PC-3 (cell line): ENCODE data around the gene SH2D3C. TPM values are rescaled to one million over a fixed set of nuclear protein-coding genes. Genes with fewer than 3 reads are reported as not detected.

ENCODE experiments used
- ATAC-seq: fragments of 200-7000 bp; cut with Tn5 transposase; 2 replicates; pipeline ENCODE4 v1.9.1; 2020; ENCODE audit warnings: mild to moderate bottlenecking, moderate library complexity
- BruUV-seq: library from RNA; stranded (reverse); fragments of 400-500 nt; replicated peaks from 2 replicates; lab custom pipeline; 2021; lab: Mats Ljungman, UMichigan
- CTCF ChIA-PET: fragments of 300-600 bp; sonication (Branson Sonifier 250); formaldehyde crosslinking; loops from one replicate; lab custom pipeline; 2022; ENCODE audit warnings: antibody characterized with exemption; lab: Charles Lee
- POLR2A ChIA-PET: fragments of 300-600 bp; sonication (Branson Sonifier 250); formaldehyde crosslinking; loops from one replicate; lab custom pipeline; 2022; ENCODE audit warnings: antibody characterized with exemption; ENCODE audit not compliant: unreplicated experiment; lab: Charles Lee
- DNase-seq: peaks from one replicate; pipeline ENCODE4 v3.0.0-alpha.2; 2015
- H2AFZ ChIP-seq: fragments of 300-600 bp; sonication (generic); 2 replicates; pipeline ENCODE4 v1.6.0; 2016; ENCODE audit warnings: antibody characterized with exemption, low read length
- H3F3A ChIP-seq: fragments of 300-600 bp; sonication (generic); one replicate; pipeline ENCODE4 v1.6.0; 2017; ENCODE audit warnings: antibody characterized with exemption, low read length, control low read depth, mild to moderate bottlenecking; ENCODE audit not compliant: unreplicated experiment
- H3K27ac ChIP-seq: fragments of 300-600 bp; sonication (generic); 2 replicates; pipeline ENCODE4 v1.5.1; 2016; ENCODE audit warnings: mild to moderate bottlenecking, low read length
- H3K27me3 ChIP-seq: fragments of 300-600 bp; sonication (generic); 2 replicates; pipeline ENCODE4 v1.6.1; 2016; ENCODE audit warnings: low read length, mixed read lengths
- H3K36me3 ChIP-seq: fragments of 300-600 bp; sonication (generic); 2 replicates; pipeline ENCODE4 v1.6.1; 2016; ENCODE audit warnings: low read depth, mixed run types, low read length, mixed read lengths
- H3K4me1 ChIP-seq: fragments of 300-600 bp; sonication (generic); 2 replicates; pipeline ENCODE4 v1.5.1; 2016; ENCODE audit warnings: low read length; ENCODE audit not compliant: insufficient read depth
- H3K4me2 ChIP-seq: fragments of 300-600 bp; sonication (generic); 2 replicates; pipeline ENCODE4 v1.6.0; 2016; ENCODE audit warnings: low read length
- H3K4me3 ChIP-seq: fragments of 300-600 bp; sonication (generic); 2 replicates; pipeline ENCODE4 v1.5.1; 2016; ENCODE audit warnings: mild to moderate bottlenecking, low read length, mixed read lengths
- H3K79me2 ChIP-seq: fragments of 300-600 bp; sonication (generic); 2 replicates; pipeline ENCODE4 v1.6.1; 2017; ENCODE audit warnings: low read length, mixed read lengths
- H3K9ac ChIP-seq: fragments of 300-600 bp; sonication (generic); 2 replicates; pipeline ENCODE4 v1.6.0; 2016; ENCODE audit warnings: mild to moderate bottlenecking, low read length
- H3K9me2 ChIP-seq: fragments of 300-600 bp; sonication (generic); replicated peaks from 2 replicates; pipeline ENCODE4 v1.6.1; 2016; ENCODE audit warnings: mixed run types, low read length, mixed read lengths
- H3K9me3 ChIP-seq: fragments of 300-600 bp; sonication (generic); 2 replicates; pipeline ENCODE4 v1.6.1; 2016; ENCODE audit warnings: low read length, mixed read lengths
- H4K20me1 ChIP-seq: fragments of 300-600 bp; sonication (generic); 2 replicates; pipeline ENCODE4 v1.6.1; 2016; ENCODE audit warnings: low read length, mixed read lengths
- EZH2 ChIP-seq: fragments of 300-600 bp; sonication (generic); IDR thresholded peaks from one replicate; pipeline ENCODE4 v1.6.1; 2017; ENCODE audit warnings: antibody characterized with exemption, mild to moderate bottlenecking, low read length; ENCODE audit not compliant: unreplicated experiment
- EZH2phosphoT487 ChIP-seq: fragments of 300-600 bp; sonication (generic); IDR thresholded peaks from 2 replicates; pipeline ENCODE4 v1.6.1; 2018; ENCODE audit warnings: mild to moderate bottlenecking, antibody characterized with exemption, low read length, borderline replicate concordance
- intact Hi-C: fragments of 100-400 bp; cut with micrococcal nuclease; formaldehyde crosslinking; loops from 2 replicates; pipeline ENCODE4 v1.9.0; 2023
- total RNA-seq: library from RNA; depleted of rRNA; stranded (reverse); fragments of >200 nt; gene quantifications from 2 replicates; pipeline ENCODE4 v1.2.3, GENCODE V29; 2014
- TF ChIP-seq, protein P1 (sequence below): fragments of 300-600 bp; sonication (generic); conservative IDR thresholded peaks from 2 replicates; pipeline ENCODE4 v1.5.1; 2017; ENCODE audit warnings: antibody characterized with exemption, low read depth, mild to moderate bottlenecking, low read length

The SH2D3C gene
- total RNA-seq, 1 experiment from 2014 or later, result 0.26 TPM

DNA sequence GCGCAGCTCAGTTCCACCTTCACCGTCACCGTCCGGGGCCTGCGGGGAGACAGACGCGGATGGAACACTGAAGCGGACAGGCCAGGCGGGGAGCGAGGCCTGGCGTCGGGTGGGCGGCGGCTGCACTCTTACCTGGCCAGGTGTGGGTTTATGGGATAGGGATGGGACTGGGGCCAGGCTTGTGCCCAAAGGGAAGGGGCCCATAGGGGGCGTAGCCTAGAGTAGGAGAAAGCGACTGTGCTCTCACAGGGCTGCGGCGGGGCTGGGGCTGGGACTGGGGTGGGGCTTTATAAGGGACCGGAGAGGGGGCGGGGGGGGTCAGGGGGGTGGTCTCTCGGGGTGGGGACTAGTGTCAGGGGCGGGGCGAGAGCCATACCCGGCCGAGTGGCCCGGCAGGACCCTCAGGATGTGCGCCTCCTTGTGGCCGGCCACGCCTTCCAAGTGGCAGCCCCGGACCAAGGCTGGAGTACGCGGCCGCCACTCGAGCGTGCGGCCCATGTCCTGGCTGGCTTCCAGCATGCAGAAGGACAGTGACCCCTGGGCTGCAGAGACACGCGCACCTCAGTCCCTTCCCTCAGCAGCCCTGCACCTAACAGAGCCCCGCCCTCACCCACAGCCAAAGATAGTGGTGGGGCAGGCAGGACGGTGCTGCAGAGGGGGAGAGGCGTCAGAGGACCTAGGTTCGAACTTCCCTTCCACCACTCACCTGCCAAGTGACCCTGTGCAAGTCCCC is 47.0 kb upstream of the SH2D3C start:
- Histone ChIP-seq H3K9ac (no peak overlapping the region), H3K79me2 (no peaks in the 10 kb centered on the region), H3K27me3 (no peaks in the 10 kb centered on the region), H2AFZ (no peak overlapping the region), H3K4me3 (no peak overlapping the region), H3K9me3 (no peaks in the 10 kb centered on the region), H3F3A (no peaks in the 10 kb centered on the region), H4K20me1 (no peaks in the 10 kb centered on the region), H3K27ac (no peak overlapping the region), H3K4me2 (no peak overlapping the region), H3K9me2 (no peaks in the 10 kb centered on the region), H3K36me3 (no peaks in the 10 kb centered on the region), H3K4me1 (0 out of 2 replicates have a peak, but pooled peaks cover 3% of the 10 kb centered on the region)
- ChIA-PET POLR2A (no interaction called here), CTCF (no interaction called here)
- DNase-seq, result no peak
- no TSS peak for BruUV-seq
- ATAC-seq, result peak; percentile 27; the same call in 1 of the 2 replicates
- intact Hi-C loops, result no loop called here
- TF ChIP-seq, protein P1, sequence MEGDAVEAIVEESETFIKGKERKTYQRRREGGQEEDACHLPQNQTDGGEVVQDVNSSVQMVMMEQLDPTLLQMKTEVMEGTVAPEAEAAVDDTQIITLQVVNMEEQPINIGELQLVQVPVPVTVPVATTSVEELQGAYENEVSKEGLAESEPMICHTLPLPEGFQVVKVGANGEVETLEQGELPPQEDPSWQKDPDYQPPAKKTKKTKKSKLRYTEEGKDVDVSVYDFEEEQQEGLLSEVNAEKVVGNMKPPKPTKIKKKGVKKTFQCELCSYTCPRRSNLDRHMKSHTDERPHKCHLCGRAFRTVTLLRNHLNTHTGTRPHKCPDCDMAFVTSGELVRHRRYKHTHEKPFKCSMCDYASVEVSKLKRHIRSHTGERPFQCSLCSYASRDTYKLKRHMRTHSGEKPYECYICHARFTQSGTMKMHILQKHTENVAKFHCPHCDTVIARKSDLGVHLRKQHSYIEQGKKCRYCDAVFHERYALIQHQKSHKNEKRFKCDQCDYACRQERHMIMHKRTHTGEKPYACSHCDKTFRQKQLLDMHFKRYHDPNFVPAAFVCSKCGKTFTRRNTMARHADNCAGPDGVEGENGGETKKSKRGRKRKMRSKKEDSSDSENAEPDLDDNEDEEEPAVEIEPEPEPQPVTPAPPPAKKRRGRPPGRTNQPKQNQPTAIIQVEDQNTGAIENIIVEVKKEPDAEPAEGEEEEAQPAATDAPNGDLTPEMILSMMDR, result peak; percentile 37; the same call in 1 of the 2 replicates
- TF ChIP-seq EZH2phosphoT487, result no peak

DNA sequence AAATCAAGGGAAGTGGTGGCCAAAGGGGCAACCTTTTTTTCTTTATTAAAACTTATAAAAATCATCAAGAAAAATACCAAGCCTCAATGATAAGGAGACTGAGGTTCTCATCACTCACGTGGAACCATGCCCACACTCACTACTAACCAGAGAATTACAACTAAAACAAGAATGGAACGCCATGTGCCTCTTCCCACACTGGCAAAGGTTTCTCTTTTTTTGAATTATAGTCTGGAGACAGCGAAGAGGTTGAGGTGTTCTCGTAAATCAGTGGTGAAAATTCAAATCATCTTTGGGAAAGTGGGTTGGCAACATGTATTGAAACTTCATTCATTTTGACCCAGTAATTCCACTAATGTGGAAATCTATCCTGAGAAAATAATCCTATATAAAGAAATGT is 43.6 kb upstream of the SH2D3C start:
- TF ChIP-seq EZH2, result no peak
- TF ChIP-seq, protein P1, result no peak
- TF ChIP-seq EZH2phosphoT487, result no peak
- BruUV-seq, result no TSS peak
- no peaks in the 10 kb centered on the region for H3K4me1 ChIP-seq
- no peaks in the 10 kb centered on the region for H3K9me3 ChIP-seq
- ChIA-PET CTCF (no interaction called here), POLR2A (no interaction called here)
- no peaks in the 10 kb centered on the region for H3K36me3 ChIP-seq
- H3K4me2 ChIP-seq, result no peak overlapping the region
- ATAC-seq (no peak), DNase-seq (no peak)
- H3K4me3 ChIP-seq, result no peak overlapping the region
- H3K9me2 ChIP-seq, result no peaks in the 10 kb centered on the region
- no peaks in the 10 kb centered on the region for H3K79me2 ChIP-seq
- no peak overlapping the region for H3K27ac ChIP-seq
- intact Hi-C loops, result no loop called here
- H3K9ac ChIP-seq, result no peak overlapping the region
- no peaks in the 10 kb centered on the region for H3F3A ChIP-seq
- H4K20me1 ChIP-seq, result no peaks in the 10 kb centered on the region
- no peak overlapping the region for H2AFZ ChIP-seq
- H3K27me3 ChIP-seq, result no peaks in the 10 kb centered on the region

DNA sequence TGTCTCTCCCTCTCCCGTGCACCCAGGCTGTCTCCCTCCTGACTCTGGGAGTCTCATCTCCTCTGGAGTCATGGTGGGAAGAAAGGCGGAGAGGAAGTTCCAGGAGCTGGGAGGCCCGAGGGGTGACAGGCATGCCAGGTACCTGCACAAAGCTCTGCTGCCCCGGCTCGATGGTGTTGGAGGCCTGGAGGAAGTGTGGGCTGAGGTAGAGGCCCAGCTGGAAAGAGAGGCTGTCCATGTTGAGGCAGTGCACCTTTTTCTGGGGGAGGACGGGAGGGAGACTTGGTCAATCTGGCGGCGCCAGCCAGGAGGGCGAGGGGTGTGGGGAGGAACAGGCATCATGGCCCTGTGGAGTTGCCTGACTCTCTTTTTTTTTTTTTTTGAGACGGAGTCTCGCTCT is 40.1 kb upstream of the SH2D3C start:
- intact Hi-C loops, result no loop called here
- no peaks in the 10 kb centered on the region for H3F3A ChIP-seq
- no peaks in the 10 kb centered on the region for H3K9me2 ChIP-seq
- H3K79me2 ChIP-seq, result no peaks in the 10 kb centered on the region
- CTCF ChIA-PET, result no interaction called here
- no peak overlapping the region for H3K4me2 ChIP-seq
- H3K27ac ChIP-seq, result no peak overlapping the region
- H2AFZ ChIP-seq, result no peak overlapping the region
- DNase-seq, result no peak
- no peaks in the 10 kb centered on the region for H3K27me3 ChIP-seq
- BruUV-seq, result no TSS peak
- no peak for ATAC-seq
- H3K9ac ChIP-seq, result no peak overlapping the region
- H3K4me1 ChIP-seq, result no peaks in the 10 kb centered on the region
- POLR2A ChIA-PET, result no interaction called here
- H3K4me3 ChIP-seq, result no peak overlapping the region
- TF ChIP-seq, protein P1, result no peak
- no peak for TF ChIP-seq EZH2phosphoT487
- H3K36me3 ChIP-seq, result peaks cover 5% of the 10 kb centered on the region; the same call in 1 of the 2 replicates
- no peaks in the 10 kb centered on the region for H3K9me3 ChIP-seq
- H4K20me1 ChIP-seq, result no peaks in the 10 kb centered on the region
